ENCODE measurements around the gene JMJD1C.
"Not testable (repeated sequence)": the region's sequence is repeated elsewhere in the genome, so short reads cannot be mapped to it uniquely, and the experiment has no call there.

JMJD1C gene

GRCh38 chr10:63383141-63383540 is 82.6 kb downstream of the JMJD1C start:
- H3K36me3 ChIP-seq (ENCODE audit: insufficient read depth, insufficient read length, low read length), result peaks cover 5% of the 10 kb centered on the region
- no peaks in the 10 kb centered on the region for H3K4me1 ChIP-seq (ENCODE audit: insufficient read depth, insufficient read length)
- no peaks in the 10 kb centered on the region for H3K9me3 ChIP-seq (ENCODE audit: insufficient read depth, low read length)
- H3K27me3 ChIP-seq (ENCODE audit: insufficient read depth, insufficient read length), result no peaks in the 10 kb centered on the region
- no peak overlapping the region for H3K4me3 ChIP-seq (ENCODE audit: insufficient read length, low read depth)
- no peak overlapping the region for H3K9ac ChIP-seq (ENCODE audit: insufficient read length, low read depth)
- TF ChIP-seq SUZ12 (IDR thresholded peaks at IDR 0.05; ENCODE audit: extremely low read depth, insufficient read depth, insufficient read length), result no peak
- DNase-seq (ENCODE audit: low read depth, low spot score), result no peak

GRCh38 chr10:63382066-63382465 is 83.7 kb downstream of the JMJD1C start:
- TF ChIP-seq YY1 (IDR thresholded peaks at IDR 0.05; ENCODE audit: insufficient read depth, insufficient read length), result no peak
- TF ChIP-seq SUZ12 (IDR thresholded peaks at IDR 0.05; ENCODE audit: extremely low read depth, insufficient read depth, insufficient read length), result no peak
- TF ChIP-seq ZNF274 (IDR thresholded peaks at IDR 0.05; ENCODE audit: low read depth, low read length), result no peak
- no peaks in the 10 kb centered on the region for H3K4me1 ChIP-seq (ENCODE audit: insufficient read depth, insufficient read length)
- no peak for DNase-seq (ENCODE audit: low read depth, low spot score)
- H3K9me3 ChIP-seq (ENCODE audit: insufficient read depth, low read length), result no peaks in the 10 kb centered on the region
- H3K36me3 ChIP-seq (ENCODE audit: insufficient read depth, insufficient read length, low read length), result peaks cover 5% of the 10 kb centered on the region
- H3K4me3 ChIP-seq (ENCODE audit: insufficient read length, low read depth), result no peak overlapping the region
- no peaks in the 10 kb centered on the region for H3K27me3 ChIP-seq (ENCODE audit: insufficient read depth, insufficient read length)
- no peak overlapping the region for H3K9ac ChIP-seq (ENCODE audit: insufficient read length, low read depth)

GRCh38 chr10:63377305-63377661 is 88.5 kb downstream of the JMJD1C start:
- H3K9me3 ChIP-seq (ENCODE audit: insufficient read depth, low read length); H3K4me3 ChIP-seq (ENCODE audit: insufficient read length, low read depth); H3K27me3 ChIP-seq (ENCODE audit: insufficient read depth, insufficient read length); DNase-seq (ENCODE audit: low read depth, low spot score); H3K36me3 ChIP-seq (ENCODE audit: insufficient read depth, insufficient read length, low read length); H3K4me1 ChIP-seq (ENCODE audit: insufficient read depth, insufficient read length); H3K9ac ChIP-seq (ENCODE audit: insufficient read length, low read depth): not testable (repeated sequence)

GRCh38 chr10:63376560-63377304 is 89.0 kb downstream of the JMJD1C start:
- TF ChIP-seq ZNF274 (IDR thresholded peaks at IDR 0.05; ENCODE audit: low read depth, low read length), result no peak
- no peak for TF ChIP-seq SUZ12 (IDR thresholded peaks at IDR 0.05; ENCODE audit: extremely low read depth, insufficient read depth, insufficient read length)
- TF ChIP-seq YY1 (IDR thresholded peaks at IDR 0.05; ENCODE audit: insufficient read depth, insufficient read length), result no peak
- Histone ChIP-seq H3K4me3 (ENCODE audit: insufficient read length, low read depth) (no peak overlapping the region), H3K9me3 (ENCODE audit: insufficient read depth, low read length) (no peaks in the 10 kb centered on the region), H3K36me3 (ENCODE audit: insufficient read depth, insufficient read length, low read length) (peaks cover 5% of the 10 kb centered on the region), H3K4me1 (ENCODE audit: insufficient read depth, insufficient read length) (no peaks in the 10 kb centered on the region), H3K27me3 (ENCODE audit: insufficient read depth, insufficient read length) (no peaks in the 10 kb centered on the region), H3K9ac (ENCODE audit: insufficient read length, low read depth) (no peak overlapping the region)
- no peak for DNase-seq (ENCODE audit: low read depth, low spot score)

- no peak for TF ChIP-seq YY1 (IDR thresholded peaks at IDR 0.05; ENCODE audit: insufficient read depth, insufficient read length)
- no peak for TF ChIP-seq ZNF274 (IDR thresholded peaks at IDR 0.05; ENCODE audit: low read depth, low read length)
- no peak for TF ChIP-seq SUZ12 (IDR thresholded peaks at IDR 0.05; ENCODE audit: extremely low read depth, insufficient read depth, insufficient read length)
- DNase-seq (ENCODE audit: low read depth, low spot score), result no peak
- Histone ChIP-seq H3K9me3 (ENCODE audit: insufficient read depth, low read length) (no peaks in the 10 kb centered on the region), H3K9ac (ENCODE audit: insufficient read length, low read depth) (no peak overlapping the region), H3K36me3 (ENCODE audit: insufficient read depth, insufficient read length, low read length) (peaks cover 5% of the 10 kb centered on the region), H3K4me3 (ENCODE audit: insufficient read length, low read depth) (no peak overlapping the region), H3K4me1 (ENCODE audit: insufficient read depth, insufficient read length) (no peaks in the 10 kb centered on the region), H3K27me3 (ENCODE audit: insufficient read depth, insufficient read length) (no peaks in the 10 kb centered on the region)
These were observed 89.9 kb downstream of the JMJD1C start for GRCh38 chr10:63375859-63376258.

- Histone ChIP-seq H3K4me3 (ENCODE audit: insufficient read length, low read depth) (no peak overlapping the region), H3K36me3 (ENCODE audit: insufficient read depth, insufficient read length, low read length) (peaks cover 5% of the 10 kb centered on the region), H3K27me3 (ENCODE audit: insufficient read depth, insufficient read length) (no peaks in the 10 kb centered on the region), H3K4me1 (ENCODE audit: insufficient read depth, insufficient read length) (no peaks in the 10 kb centered on the region), H3K9me3 (ENCODE audit: insufficient read depth, low read length) (no peaks in the 10 kb centered on the region), H3K9ac (ENCODE audit: insufficient read length, low read depth) (no peak overlapping the region)
- TF ChIP-seq YY1 (IDR thresholded peaks at IDR 0.05; ENCODE audit: insufficient read depth, insufficient read length) (no peak), ZNF274 (IDR thresholded peaks at IDR 0.05; ENCODE audit: low read depth, low read length) (no peak), SUZ12 (IDR thresholded peaks at IDR 0.05; ENCODE audit: extremely low read depth, insufficient read depth, insufficient read length) (no peak)
- DNase-seq (ENCODE audit: low read depth, low spot score), result no peak
These were observed 90.3 kb downstream of the JMJD1C start for GRCh38 chr10:63375458-63375857.

GRCh38 chr10:63374991-63375390 is 90.8 kb downstream of the JMJD1C start:
- no peaks in the 10 kb centered on the region for H3K27me3 ChIP-seq (ENCODE audit: insufficient read depth, insufficient read length)
- TF ChIP-seq SUZ12 (IDR thresholded peaks at IDR 0.05; ENCODE audit: extremely low read depth, insufficient read depth, insufficient read length) (no peak), ZNF274 (IDR thresholded peaks at IDR 0.05; ENCODE audit: low read depth, low read length) (no peak), YY1 (IDR thresholded peaks at IDR 0.05; ENCODE audit: insufficient read depth, insufficient read length) (no peak)
- H3K9ac ChIP-seq (ENCODE audit: insufficient read length, low read depth), result no peak overlapping the region
- H3K4me1 ChIP-seq (ENCODE audit: insufficient read depth, insufficient read length), result no peaks in the 10 kb centered on the region
- no peaks in the 10 kb centered on the region for H3K9me3 ChIP-seq (ENCODE audit: insufficient read depth, low read length)
- H3K36me3 ChIP-seq (ENCODE audit: insufficient read depth, insufficient read length, low read length), result peaks cover 5% of the 10 kb centered on the region
- no peak overlapping the region for H3K4me3 ChIP-seq (ENCODE audit: insufficient read length, low read depth)
- DNase-seq (ENCODE audit: low read depth, low spot score), result no peak

- no peak for TF ChIP-seq SUZ12 (IDR thresholded peaks at IDR 0.05; ENCODE audit: extremely low read depth, insufficient read depth, insufficient read length)
- no peak for TF ChIP-seq ZNF274 (IDR thresholded peaks at IDR 0.05; ENCODE audit: low read depth, low read length)
- TF ChIP-seq YY1 (IDR thresholded peaks at IDR 0.05; ENCODE audit: insufficient read depth, insufficient read length), result no peak
- Histone ChIP-seq H3K36me3 (ENCODE audit: insufficient read depth, insufficient read length, low read length) (no peaks in the 10 kb centered on the region), H3K9me3 (ENCODE audit: insufficient read depth, low read length) (no peaks in the 10 kb centered on the region), H3K27me3 (ENCODE audit: insufficient read depth, insufficient read length) (no peaks in the 10 kb centered on the region), H3K4me1 (ENCODE audit: insufficient read depth, insufficient read length) (no peaks in the 10 kb centered on the region), H3K9ac (ENCODE audit: insufficient read length, low read depth) (no peak overlapping the region), H3K4me3 (ENCODE audit: insufficient read length, low read depth) (no peak overlapping the region)
- DNase-seq (ENCODE audit: low read depth, low spot score), result no peak
These were observed 92.6 kb downstream of the JMJD1C start for GRCh38 chr10:63373176-63373575.

Data from NT2/D1 (cell line).